ENCODE measurements around the gene VTI1A.
"Not testable (repeated sequence)": the region's sequence is repeated elsewhere in the genome, so short reads cannot be mapped to it uniquely, and the experiment has no call there.

Gene VTI1A

DNA sequence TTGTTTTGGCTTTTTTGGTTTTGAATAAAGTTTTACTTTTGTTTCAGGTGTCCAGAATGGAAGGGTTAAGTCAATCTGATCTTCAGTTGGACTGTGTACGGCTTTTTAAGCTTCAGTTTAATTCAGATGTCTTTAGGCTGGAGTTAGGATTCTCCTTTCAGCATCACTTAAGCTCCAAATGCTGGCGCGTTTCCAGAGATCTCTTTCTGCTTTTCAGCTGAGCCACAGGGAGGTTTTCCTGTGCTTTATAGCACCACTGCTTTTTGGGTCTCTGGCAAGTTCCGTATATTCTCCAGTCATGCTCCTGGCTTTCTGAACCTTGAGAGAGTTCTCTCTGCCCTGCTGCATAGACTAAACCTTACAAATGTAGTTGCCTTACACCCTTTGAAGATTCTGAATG is 60.0 kb downstream of the VTI1A start:
- no peak for DNase-seq (ENCODE audit: low read depth)

- no peak for DNase-seq (ENCODE audit: low read depth)
Measured at GRCh38 chr10:112507988-112508387, 61.0 kb downstream of the VTI1A start.

DNA sequence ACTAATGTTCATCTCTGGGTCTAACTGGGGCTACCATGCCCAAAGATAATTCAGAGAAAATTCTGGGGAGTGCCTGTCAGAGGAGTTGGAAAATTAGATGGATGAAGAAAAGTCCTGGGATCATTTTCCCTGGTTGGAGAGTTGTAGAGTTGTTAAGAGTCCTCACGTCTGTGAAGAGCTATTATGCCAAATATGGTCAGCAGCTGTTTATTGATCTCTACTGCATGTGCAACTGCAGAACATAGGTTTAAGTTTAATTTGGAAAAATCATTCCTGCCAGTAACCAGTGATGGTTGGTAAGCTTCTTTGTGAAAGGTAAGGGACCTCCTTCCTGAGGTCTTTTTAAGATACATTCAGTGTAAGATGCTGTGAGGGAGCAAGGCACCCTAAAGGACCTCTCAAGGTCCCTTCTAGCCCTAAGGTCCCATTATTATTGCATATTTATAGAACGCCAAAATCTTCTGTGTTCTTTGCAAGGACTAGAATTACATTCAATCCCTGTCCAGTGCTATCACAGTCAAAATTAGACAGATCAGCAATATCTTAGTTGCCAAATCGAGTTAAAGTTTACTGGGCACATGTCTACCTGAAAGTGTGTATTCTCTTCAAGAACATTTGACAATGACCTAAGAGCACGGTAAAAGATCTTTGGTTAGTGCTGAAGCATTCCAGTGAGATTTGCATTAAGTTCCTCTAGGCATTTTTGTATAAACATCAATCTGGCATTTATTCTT is 62.7 kb downstream of the VTI1A start:
- DNase-seq (ENCODE audit: low read depth): no peak

DNA sequence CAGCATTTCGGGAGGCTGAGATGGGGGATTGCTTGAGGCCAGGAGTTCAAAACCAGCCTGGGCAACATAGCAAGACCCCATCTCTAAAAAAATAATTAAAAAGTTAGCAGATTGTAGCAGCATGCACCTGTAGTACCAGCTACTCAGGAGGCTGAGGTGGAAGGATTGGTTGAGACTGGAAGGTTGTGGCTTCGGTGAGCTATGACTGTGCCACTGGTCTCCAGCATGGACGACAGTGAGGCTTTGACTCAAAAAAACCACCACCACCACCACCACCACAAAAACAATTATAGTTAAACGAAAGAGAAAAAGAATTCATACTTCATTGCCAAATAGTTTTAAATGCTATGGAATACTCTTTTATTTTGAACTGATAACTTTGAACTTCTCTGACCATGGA is 63.4 kb downstream of the VTI1A start:
- no peak for DNase-seq (ENCODE audit: low read depth)

DNA sequence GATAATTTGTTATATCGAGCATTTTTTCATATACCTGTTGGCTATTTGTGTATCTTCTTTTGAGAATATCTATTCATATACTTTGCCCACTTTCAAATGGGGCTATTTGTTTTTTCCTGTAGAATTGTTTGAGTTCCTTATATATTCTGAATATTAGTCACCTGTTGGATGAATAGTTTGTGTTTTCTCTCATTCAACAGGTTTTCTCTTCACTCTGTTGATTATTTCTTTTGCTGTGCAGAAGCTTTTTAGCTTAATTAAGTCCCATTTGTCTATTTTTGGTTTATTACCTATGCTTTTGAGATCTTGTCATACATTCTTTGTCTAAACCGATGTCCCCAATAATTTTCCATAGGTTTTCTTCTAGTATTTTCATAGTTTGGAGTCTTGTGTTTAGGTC is 65.3 kb downstream of the VTI1A start:
- no peak for DNase-seq (ENCODE audit: low read depth)

- DNase-seq (ENCODE audit: low read depth): no peak
Measured at GRCh38 chr10:112515126-112515525, 68.1 kb downstream of the VTI1A start.

- no peak for DNase-seq (ENCODE audit: low read depth)
Measured at GRCh38 chr10:112515852-112516251, 68.8 kb downstream of the VTI1A start.

- DNase-seq (ENCODE audit: low read depth): no peak
Measured at GRCh38 chr10:112517451-112517862, 70.4 kb downstream of the VTI1A start.

GRCh38 chr10:112519133-112519761 is 72.2 kb downstream of the VTI1A start:
- no peak for DNase-seq (ENCODE audit: low read depth)

DNA sequence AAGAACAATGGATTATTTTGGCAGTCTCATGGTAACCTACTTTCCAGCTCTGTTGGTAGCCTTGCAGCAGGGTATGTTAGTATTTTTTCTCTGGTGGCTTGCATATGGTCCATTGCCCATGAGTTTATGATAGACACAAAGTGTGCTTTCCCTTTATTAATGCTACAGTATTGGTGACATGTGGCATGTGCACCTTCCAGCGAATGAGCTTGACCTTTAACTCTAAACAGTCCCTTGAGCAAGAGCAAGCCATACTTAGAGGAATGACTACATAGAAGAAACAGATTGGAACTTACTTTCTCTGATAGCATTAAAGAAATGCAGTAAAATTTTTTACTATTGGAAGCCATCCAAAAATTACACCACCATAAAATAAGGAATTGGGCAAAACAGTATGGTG is 73.9 kb downstream of the VTI1A start:
- DNase-seq (ENCODE audit: low read depth): no peak

GRCh38 chr10:112524641-112525040 is 77.6 kb downstream of the VTI1A start:
- no peak for DNase-seq (ENCODE audit: low read depth)

DNA sequence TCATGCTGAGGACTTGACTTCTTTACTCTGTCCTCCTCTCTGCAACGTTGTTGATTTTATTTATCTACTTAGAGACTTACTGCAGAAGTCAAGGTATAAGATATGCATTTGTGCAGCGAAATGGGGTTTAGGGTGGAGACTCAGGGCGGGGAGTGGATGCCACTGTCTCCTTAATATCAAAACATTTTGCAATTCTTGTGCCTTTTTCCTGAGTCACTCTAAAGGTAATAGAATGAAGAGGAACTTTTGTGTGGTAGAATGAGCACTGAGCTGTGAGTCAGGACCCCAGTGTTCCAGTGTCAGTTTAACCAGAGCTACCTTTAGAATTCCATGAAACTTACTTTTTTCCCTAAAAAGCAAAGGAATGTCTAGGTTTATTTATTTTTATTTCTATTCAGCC is 78.2 kb downstream of the VTI1A start:
- DNase-seq (ENCODE audit: low read depth): no peak

DNA sequence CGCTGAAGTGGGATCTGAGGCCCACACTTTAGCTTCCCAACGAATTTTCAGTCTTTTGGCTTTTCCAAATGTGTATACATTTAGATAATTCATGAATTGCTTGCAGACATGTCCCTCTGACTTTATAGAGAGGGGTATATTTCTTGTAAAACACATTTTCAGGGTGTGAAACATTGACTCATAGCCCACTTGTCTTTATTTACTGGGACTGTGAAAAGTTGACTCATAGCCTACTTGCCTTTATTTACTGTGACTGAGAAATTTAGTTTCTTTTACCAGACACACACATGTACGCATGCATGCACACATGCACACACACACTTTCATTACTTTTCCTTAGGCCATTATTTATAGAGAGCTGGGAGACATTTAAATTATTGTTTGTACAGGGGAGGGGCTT is 79.1 kb downstream of the VTI1A start:
- DNase-seq (ENCODE audit: low read depth): no peak

DNA sequence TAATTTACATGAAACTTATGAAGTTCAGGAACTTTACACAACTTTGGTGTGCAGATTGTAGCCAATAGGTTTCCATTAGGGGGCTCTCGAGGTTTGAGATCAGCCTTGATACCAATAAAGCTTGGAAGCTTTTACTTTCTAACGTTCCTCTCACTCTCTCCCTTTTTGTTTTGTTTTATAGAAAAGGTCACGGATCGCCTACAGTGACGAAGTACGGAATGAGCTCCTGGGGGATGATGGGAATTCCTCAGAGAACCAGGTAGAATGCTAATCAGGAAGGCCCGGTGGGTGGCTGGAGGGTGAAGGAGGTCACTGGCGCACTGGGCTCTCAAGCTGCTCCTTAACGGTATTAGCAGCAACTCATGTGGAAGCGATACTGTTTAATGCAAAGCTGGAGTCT is 79.9 kb downstream of the VTI1A start:
- no peak for DNase-seq (ENCODE audit: low read depth)

DNA sequence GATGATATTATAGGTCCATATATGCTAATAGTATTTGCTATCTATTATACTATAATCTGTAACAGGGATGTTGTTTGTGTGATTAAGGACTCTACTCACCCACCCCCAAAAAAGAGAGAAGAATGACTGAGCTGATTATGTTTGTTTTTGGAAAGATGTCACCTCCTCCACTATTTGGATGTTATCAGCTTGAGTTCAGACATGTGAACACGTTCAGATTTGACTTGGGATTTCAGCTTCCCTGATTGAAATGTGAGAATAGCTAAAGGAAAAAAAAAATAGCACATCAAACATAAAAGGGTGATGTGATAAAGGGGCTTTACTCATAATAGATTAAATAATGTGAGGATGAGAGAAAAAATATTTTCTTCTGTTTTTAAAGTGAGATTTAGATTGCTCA is 81.2 kb downstream of the VTI1A start:
- DNase-seq (ENCODE audit: low read depth): no peak

GRCh38 chr10:112531421-112531820 is 84.4 kb downstream of the VTI1A start:
- no peak for DNase-seq (ENCODE audit: low read depth)

GRCh38 chr10:112532189-112532588 is 85.2 kb downstream of the VTI1A start:
- no peak for DNase-seq (ENCODE audit: low read depth)

DNA sequence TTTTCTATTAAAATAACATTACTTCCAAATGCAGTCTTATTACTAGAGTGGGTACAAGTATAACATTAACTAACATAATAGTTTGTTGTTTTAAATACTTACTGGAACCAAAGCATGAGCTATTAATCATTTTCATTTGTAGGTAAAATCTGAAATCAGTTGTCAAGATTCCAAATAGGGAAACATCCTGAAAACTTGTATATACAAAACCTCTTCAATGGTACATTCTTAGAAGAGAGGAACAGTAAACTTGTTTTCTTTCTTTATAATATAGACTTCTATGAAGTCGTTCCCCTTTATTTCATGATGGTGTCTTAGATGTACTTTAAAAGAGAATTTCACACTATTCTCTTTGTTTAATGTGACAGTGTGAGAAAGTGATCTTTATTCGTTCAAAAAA is 85.9 kb downstream of the VTI1A start:
- DNase-seq (ENCODE audit: low read depth): no peak

- no peak for DNase-seq (ENCODE audit: low read depth)
Measured at GRCh38 chr10:112533916-112534315, 86.9 kb downstream of the VTI1A start.

GRCh38 chr10:112535531-112535951 is 88.5 kb downstream of the VTI1A start:
- no peak for DNase-seq (ENCODE audit: low read depth)

GRCh38 chr10:112536663-112537062 is 89.6 kb downstream of the VTI1A start:
- no peak for DNase-seq (ENCODE audit: low read depth)

GRCh38 chr10:112538168-112538567 is 91.2 kb downstream of the VTI1A start:
- DNase-seq (ENCODE audit: low read depth): no peak

DNA sequence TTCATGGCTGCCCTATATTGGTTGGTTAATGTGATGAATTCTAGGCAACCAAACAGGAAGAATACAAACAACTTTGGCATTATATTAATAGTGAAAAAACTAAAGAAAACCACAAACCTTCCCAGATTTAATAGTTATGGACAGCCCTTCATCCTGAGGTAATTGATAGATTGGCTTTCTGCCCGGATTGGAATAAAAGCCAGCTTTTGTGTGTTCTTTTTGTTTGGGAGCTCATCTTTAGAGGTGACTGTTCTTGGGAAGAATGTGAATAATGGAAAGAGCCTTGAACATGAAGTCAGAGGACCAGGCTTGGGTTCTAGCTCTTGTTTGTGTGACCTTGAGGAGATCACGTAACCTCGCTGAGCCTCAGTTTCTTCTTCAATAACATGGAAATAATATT is 92.3 kb downstream of the VTI1A start:
- no peak for DNase-seq (ENCODE audit: low read depth)

DNA sequence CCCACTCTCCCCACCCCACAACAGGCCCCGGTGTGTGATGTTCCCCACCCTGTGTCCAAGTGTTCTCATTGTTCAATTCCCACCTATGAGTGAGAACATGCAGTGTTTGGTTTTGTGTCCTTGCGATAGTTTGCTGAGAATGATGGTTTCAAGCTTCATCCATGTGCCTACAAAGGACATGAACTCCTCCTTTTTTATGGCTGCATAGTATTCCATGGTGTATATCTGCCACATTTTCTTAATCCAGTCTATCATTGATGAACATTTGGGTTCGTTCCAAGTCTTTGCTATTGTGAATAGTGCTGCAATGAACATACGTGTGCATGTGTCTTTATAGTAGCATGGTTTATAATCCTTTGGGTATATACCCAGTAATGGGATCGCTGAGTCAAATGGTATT is 95.8 kb downstream of the VTI1A start:
- DNase-seq (ENCODE audit: low read depth): not testable (repeated sequence)

Data from activated T-cell treated with anti-CD3 and anti-CD28 coated beads for 24 hours (primary cell).